Osteocyte (in vitro differentiated cells): Measurements from ENCODE around the gene GAS7. TPM values are rescaled to one million over a fixed set of nuclear protein-coding genes. Genes with fewer than 3 reads are reported as not detected.

Experiments
- DNase-seq: peaks from one replicate; pipeline ENCODE4 v3.0.0; 2021; ENCODE audit warnings: mixed read lengths; ENCODE audit not compliant: unreplicated experiment; ENCODE audit errors: extremely low spot score
- H3K27ac Mint-ChIP-seq: one replicate; pipeline ENCODE4 v1.8.0; 2021; ENCODE audit warnings: mild to moderate bottlenecking, mixed read lengths; ENCODE audit not compliant: unreplicated experiment
- H3K27me3 Mint-ChIP-seq: one replicate; pipeline ENCODE4 v1.8.0; 2021; ENCODE audit warnings: mixed read lengths; ENCODE audit not compliant: unreplicated experiment
- H3K36me3 Mint-ChIP-seq: one replicate; pipeline ENCODE4 v1.8.0; 2021; ENCODE audit warnings: mixed read lengths; ENCODE audit not compliant: unreplicated experiment
- H3K4me1 Mint-ChIP-seq: one replicate; pipeline ENCODE4 v1.8.0; 2021; ENCODE audit warnings: mixed read lengths; ENCODE audit not compliant: unreplicated experiment
- H3K4me3 Mint-ChIP-seq: one replicate; pipeline ENCODE4 v1.8.0; 2021; ENCODE audit warnings: mild to moderate bottlenecking, moderate library complexity, mixed read lengths; ENCODE audit not compliant: unreplicated experiment
- H3K9me3 Mint-ChIP-seq: one replicate; pipeline ENCODE4 v1.8.0; 2021; ENCODE audit warnings: mixed read lengths; ENCODE audit not compliant: unreplicated experiment
- total RNA-seq: library from RNA; stranded (reverse); gene quantifications from 2 replicates; pipeline ENCODE4 v1.2.1, GENCODE V29; 2021
- TF ChIP-seq, protein P1 (sequence below): fragments of 200-600 bp; sonication (generic); IDR thresholded peaks from 2 replicates; pipeline ENCODE4 v1.5.0; 2021; ENCODE audit warnings: antibody characterized with exemption, mild to moderate bottlenecking, moderate library complexity

GAS7 gene
- total RNA-seq, 1 donor from 2014 or later: 18.1 TPM

DNA sequence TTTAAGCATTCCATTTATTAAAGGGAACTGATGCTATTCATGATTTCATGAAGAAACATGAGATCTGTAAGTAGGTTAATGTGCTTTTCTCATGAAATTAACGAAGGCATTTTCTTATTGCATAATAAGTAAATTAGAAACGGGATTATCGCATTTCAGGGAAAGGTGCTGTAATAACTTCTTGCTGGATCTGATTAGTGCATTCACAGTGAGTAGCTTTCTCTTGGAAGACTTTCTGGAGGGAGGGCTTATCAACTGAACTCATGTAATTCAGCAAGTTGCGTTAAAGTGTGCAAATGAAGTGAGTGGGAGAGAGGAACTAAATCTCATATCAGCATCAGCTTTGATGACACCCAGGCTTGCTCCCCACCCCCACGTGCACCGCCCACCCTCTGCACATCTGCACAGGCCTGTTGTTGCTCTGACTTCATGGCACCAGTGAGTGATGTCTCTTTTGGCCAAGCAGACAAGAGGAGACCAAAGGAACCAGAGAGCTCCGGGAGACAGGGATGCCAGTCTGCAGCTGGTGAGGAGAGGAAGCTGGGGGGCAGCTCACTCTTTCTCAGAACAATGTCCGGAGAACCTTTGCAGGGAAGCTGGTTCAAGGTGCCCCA is 26.3 kb upstream of the GAS7 start:
- no peak for DNase-seq
- H3K27ac Mint-ChIP-seq: no peak overlapping the region
- H3K4me3 Mint-ChIP-seq: no peak overlapping the region
- TF ChIP-seq, protein P1, sequence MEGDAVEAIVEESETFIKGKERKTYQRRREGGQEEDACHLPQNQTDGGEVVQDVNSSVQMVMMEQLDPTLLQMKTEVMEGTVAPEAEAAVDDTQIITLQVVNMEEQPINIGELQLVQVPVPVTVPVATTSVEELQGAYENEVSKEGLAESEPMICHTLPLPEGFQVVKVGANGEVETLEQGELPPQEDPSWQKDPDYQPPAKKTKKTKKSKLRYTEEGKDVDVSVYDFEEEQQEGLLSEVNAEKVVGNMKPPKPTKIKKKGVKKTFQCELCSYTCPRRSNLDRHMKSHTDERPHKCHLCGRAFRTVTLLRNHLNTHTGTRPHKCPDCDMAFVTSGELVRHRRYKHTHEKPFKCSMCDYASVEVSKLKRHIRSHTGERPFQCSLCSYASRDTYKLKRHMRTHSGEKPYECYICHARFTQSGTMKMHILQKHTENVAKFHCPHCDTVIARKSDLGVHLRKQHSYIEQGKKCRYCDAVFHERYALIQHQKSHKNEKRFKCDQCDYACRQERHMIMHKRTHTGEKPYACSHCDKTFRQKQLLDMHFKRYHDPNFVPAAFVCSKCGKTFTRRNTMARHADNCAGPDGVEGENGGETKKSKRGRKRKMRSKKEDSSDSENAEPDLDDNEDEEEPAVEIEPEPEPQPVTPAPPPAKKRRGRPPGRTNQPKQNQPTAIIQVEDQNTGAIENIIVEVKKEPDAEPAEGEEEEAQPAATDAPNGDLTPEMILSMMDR: no peak
- H3K36me3 Mint-ChIP-seq: no peaks in the 10 kb centered on the region
- no peaks in the 10 kb centered on the region for H3K4me1 Mint-ChIP-seq
- peaks cover 17% of the 10 kb centered on the region for H3K27me3 Mint-ChIP-seq
- H3K9me3 Mint-ChIP-seq: no peaks in the 10 kb centered on the region

DNA sequence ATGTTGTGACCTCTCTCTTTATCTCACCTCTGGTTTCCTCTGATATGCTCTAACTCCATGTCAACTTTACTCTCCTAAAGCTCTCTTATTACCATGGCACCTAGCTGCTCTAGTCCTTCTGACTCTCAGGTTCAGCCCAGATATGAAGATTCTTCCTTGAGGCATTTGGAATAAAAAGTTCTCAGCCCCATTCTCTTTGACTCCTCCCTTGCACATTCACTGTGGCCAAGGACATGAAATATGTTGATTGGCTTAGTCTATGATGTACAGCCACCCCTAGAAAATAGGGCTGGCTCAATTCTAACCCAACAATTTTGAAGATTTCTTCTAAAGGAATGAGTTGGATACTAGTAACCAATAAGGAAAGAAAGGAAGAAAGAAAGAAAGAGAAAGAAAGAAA is 20.8 kb upstream of the GAS7 start:
- TF ChIP-seq, protein P1: no peak
- Mint-ChIP-seq H3K36me3 (no peaks in the 10 kb centered on the region), H3K9me3 (peaks cover 4% of the 10 kb centered on the region), H3K27ac (no peak overlapping the region), H3K4me1 (peaks cover 4% of the 10 kb centered on the region), H3K27me3 (peaks cover 14% of the 10 kb centered on the region), H3K4me3 (no peak overlapping the region)
- no peak for DNase-seq

DNA sequence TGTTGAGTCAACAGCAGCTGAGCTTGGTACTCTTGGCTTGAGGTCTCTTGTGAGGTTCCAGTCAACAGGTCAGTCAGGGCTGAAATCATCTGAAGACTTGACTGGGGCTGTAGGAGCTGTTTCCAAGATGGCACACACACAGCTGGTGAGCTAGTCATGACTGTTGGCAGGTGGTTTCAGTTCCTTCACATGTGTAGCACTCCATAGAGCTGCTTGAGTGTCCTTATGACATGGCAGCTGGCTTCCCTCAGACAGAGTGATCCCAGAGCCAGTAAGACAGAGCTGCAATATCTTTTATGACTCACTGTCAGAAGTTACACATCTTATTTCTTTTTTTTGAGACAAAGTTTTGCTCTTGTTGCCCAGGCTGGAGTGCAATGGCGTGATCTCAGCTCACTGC is 19.5 kb upstream of the GAS7 start:
- peaks cover 4% of the 10 kb centered on the region for H3K4me1 Mint-ChIP-seq
- H3K9me3 Mint-ChIP-seq: peaks cover 4% of the 10 kb centered on the region
- no peak for DNase-seq
- H3K36me3 Mint-ChIP-seq: no peaks in the 10 kb centered on the region
- H3K27ac Mint-ChIP-seq: no peak overlapping the region
- H3K4me3 Mint-ChIP-seq: no peak overlapping the region
- TF ChIP-seq, protein P1: no peak
- peaks cover 14% of the 10 kb centered on the region for H3K27me3 Mint-ChIP-seq

DNA sequence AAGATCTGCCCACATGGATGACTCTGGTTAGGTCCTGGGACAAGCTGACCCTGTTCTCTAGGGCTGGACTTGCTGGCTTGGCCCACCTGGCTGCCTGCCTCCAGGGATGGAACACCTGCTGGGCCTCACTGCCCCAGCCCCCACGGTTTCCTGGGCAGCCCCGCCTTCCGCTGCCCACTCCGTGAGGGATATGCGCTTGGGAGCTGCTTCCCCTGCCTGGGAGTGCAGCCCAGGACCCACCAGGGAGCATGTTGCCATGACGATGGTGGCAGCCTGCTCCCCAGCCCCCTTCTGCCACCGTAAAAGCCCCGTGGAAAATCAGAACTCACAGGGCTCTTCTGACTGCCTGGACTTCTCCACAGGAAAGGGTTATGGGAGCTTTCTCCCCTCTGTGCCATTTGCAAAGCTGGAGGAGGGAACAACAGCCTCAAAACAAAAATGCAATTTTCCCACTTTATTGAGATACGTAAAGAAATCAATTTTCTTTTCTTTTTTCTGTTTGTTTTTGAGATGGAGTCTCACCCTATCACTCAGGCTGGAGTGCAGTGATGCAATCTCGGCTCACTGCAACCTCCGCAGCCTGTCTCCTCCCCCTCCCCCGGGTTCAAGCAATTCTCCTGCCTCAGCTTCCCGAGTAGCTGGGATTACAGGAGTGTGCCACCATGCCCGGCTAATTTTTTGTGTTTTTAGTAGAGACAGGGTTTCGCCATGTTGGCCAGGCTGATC is 18.0 kb upstream of the GAS7 start:
- DNase-seq: no peak
- H3K27me3 Mint-ChIP-seq: peaks cover 12% of the 10 kb centered on the region
- TF ChIP-seq, protein P1: no peak
- H3K36me3 Mint-ChIP-seq: no peaks in the 10 kb centered on the region
- no peak overlapping the region for H3K27ac Mint-ChIP-seq
- H3K4me3 Mint-ChIP-seq: no peak overlapping the region
- H3K4me1 Mint-ChIP-seq: peaks cover 4% of the 10 kb centered on the region
- H3K9me3 Mint-ChIP-seq: peaks cover 4% of the 10 kb centered on the region

DNA sequence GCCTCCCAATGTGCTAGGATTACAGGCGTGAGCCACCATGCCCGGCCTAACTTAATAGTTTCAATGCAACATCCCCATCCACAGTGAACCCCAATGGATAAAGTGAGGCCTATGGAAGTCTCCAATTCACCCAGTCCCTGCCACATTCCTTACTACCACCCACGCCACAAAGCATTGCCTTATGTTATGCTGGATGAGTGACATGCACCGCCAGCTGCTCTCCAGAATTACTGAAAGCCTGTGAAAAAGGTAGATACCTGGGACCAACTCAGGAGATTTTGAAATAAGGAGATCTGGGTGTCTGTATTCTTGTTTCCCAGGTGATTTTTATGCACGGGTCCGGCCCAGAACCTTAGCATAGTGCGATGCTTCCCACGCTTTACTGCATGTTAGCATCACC is 16.9 kb upstream of the GAS7 start:
- peaks cover 7% of the 10 kb centered on the region for H3K4me1 Mint-ChIP-seq
- H3K27ac Mint-ChIP-seq: no peak overlapping the region
- DNase-seq: no peak
- H3K9me3 Mint-ChIP-seq: peaks cover 4% of the 10 kb centered on the region
- TF ChIP-seq, protein P1: no peak
- no peak overlapping the region for H3K4me3 Mint-ChIP-seq
- no peaks in the 10 kb centered on the region for H3K36me3 Mint-ChIP-seq
- H3K27me3 Mint-ChIP-seq: peaks cover 12% of the 10 kb centered on the region
